Transverse colon (tissue), 4 donors: ENCODE measurements around the gene TBX21. TPM values are rescaled to one million over a fixed set of nuclear protein-coding genes. Genes with fewer than 3 reads are reported as not detected.

Experiments used
- DNase-seq: peaks from one replicate; pipeline ENCODE4 v3.0.0-alpha.2; 2019
- H3K27ac ChIP-seq, 4 donors: fragments of 200-600 bp; sonication (generic); 2 replicates each; pipeline ENCODE4 v1.5.1; 2016 to 2018; ENCODE audit warnings: inconsistent platforms in 4 of 4
- H3K27me3 ChIP-seq: fragments of 200-600 bp; sonication (generic); 2 replicates; pipeline ENCODE4 v1.5.1; 2017; ENCODE audit warnings: inconsistent platforms
- H3K36me3 ChIP-seq, 4 donors: fragments of 200-600 bp; sonication (generic); 2 replicates each; pipeline ENCODE4 v1.5.1; 2017 to 2019; ENCODE audit warnings: inconsistent platforms in 4 of 4
- H3K4me1 ChIP-seq, 4 donors: fragments of 200-600 bp; sonication (generic); 2 replicates each; pipeline ENCODE4 v1.5.1; 2017 to 2020; ENCODE audit warnings: inconsistent platforms in 4 of 4
- H3K4me3 ChIP-seq, 4 donors: fragments of 200-600 bp; sonication (generic); 1 replicate in 1 of 4; 2 replicates in 3 of 4; pipeline versions ENCODE4 v1.5.1 to v1.6.1; 2017 to 2019; ENCODE audit warnings: inconsistent platforms in 4 of 4
- H3K9me3 ChIP-seq, 2 donors: fragments of 200-600 bp; sonication (generic); 2 replicates each; pipeline ENCODE4 v1.5.1; 2017 to 2019; ENCODE audit warnings: inconsistent platforms in 2 of 2
- CTCF ChIP-seq, 5 experiments: fragments of 200-600 bp in 3 of 5; fragments of 450-650 bp in 2 of 5; sonication (generic) in 3 of 5; IDR thresholded peaks; 1 replicate in 2 of 5; 2 replicates in 3 of 5; pipeline ENCODE4 v1.5.1; 2016 to 2017; ENCODE audit warnings: antibody characterized with exemption in 5 of 5, inconsistent platforms in 3 of 5, mild to moderate bottlenecking in 2 of 5, moderate library complexity in 1 of 5
- EP300 ChIP-seq: sonication (generic); formaldehyde crosslinking; IDR thresholded peaks from one replicate; pipeline ENCODE4 v1.6.1; 2017; ENCODE audit warnings: antibody characterized with exemption, low read depth
- POLR2A ChIP-seq: fragments of 450-650 bp; IDR thresholded peaks from one replicate; pipeline ENCODE4 v1.6.1; 2016; ENCODE audit warnings: antibody characterized with exemption, mild to moderate bottlenecking, moderate library complexity
- POLR2AphosphoS5 ChIP-seq, 3 donors: sonication (generic); formaldehyde crosslinking; IDR thresholded peaks; one replicate each; pipeline ENCODE4 v1.6.1; 2016; ENCODE audit warnings: antibody characterized with exemption in 3 of 3
- WGBS, 2 donors: methylation state at CpG; one replicate each; pipeline ENCODE4 v1.1.5; 2018; ENCODE audit warnings: low coverage in 1 of 2; 5-methylcytosine and 5-hydroxymethylcytosine counted together
- in situ Hi-C, 4 donors: fragments of 200-750 bp; cut with MboI; loops; one replicate each; pipeline versions ENCODE4 v1.15.0 to v1.15.1; 2017; ENCODE audit warnings: low sequenced_read_pairs in 3 of 4, low pct_ligation_motif_present in 1 of 4, low pct_unique_long_range_greater_than_20kb in 1 of 4
- intact Hi-C: fragments of 100-400 bp; cut with DNase I; formaldehyde crosslinking; loops from one replicate; pipeline ENCODE4 v1.15.1; 2023; ENCODE audit warnings: low total_unique reads
- total RNA-seq, 4 donors: library from RNA; depleted of rRNA; stranded (reverse); fragments of >200 nt; gene quantifications; one replicate each; pipeline ENCODE4 v1.1.0, GENCODE V29; 2016

The TBX21 gene
- total RNA-seq, 4 donors from 2014 or later = 0.27 to 18.3 (median 4.9) TPM; not detected in 1

- 51% methylated on average over 15 of the region's 15 CpGs; no CpG with 5 or more reads in 1 of the 2 donors for WGBS, 2 donors
- intact Hi-C loops = no loop called here
- H3K36me3 ChIP-seq = no peaks in the 10 kb centered on the region
- in situ Hi-C loops = no loop called here
- no peak for TF ChIP-seq POLR2A
- no peak for TF ChIP-seq POLR2AphosphoS5 (IDR thresholded peaks at IDR 0.05)
- no peak for TF ChIP-seq CTCF (IDR thresholded peaks at IDR 0.05)
- no peak for TF ChIP-seq EP300
- no peaks in the 10 kb centered on the region for H3K9me3 ChIP-seq
- H3K4me3 ChIP-seq = no peak overlapping the region
- no peak overlapping the region for H3K27ac ChIP-seq
- H3K27me3 ChIP-seq = peaks cover 23% of the 10 kb centered on the region
- DNase-seq = no peak
- H3K4me1 ChIP-seq = peaks cover 0 to 2% (median under 1%) of the 10 kb centered on the region in 4 donors
Measured at GRCh38 chr17:47713980-47714700, 18.9 kb upstream of the TBX21 start.

- Histone ChIP-seq H3K27me3 (peaks cover 30% of the 10 kb centered on the region), H3K27ac (no peak overlapping the region), H3K4me3 (no peak overlapping the region), H3K36me3 (no peaks in the 10 kb centered on the region), H3K9me3 (no peaks in the 10 kb centered on the region), H3K4me1 (no peaks in the 10 kb centered on the region)
- in situ Hi-C loops = no loop called here
- TF ChIP-seq POLR2A (no peak), CTCF (IDR thresholded peaks at IDR 0.05) (no peak), POLR2AphosphoS5 (IDR thresholded peaks at IDR 0.05) (no peak), EP300 (no peak)
- 56% methylated on average over 6 of the region's 6 CpGs; no CpG with 5 or more reads in 1 of the 2 donors for WGBS, 2 donors
- peak; percentile 48 for DNase-seq
- intact Hi-C loops = no loop called here
Measured at GRCh38 chr17:47714773-47715396, 18.2 kb upstream of the TBX21 start.

- TF ChIP-seq EP300 = no peak
- no peak for TF ChIP-seq POLR2A
- no peak for TF ChIP-seq POLR2AphosphoS5 (IDR thresholded peaks at IDR 0.05)
- no peak for TF ChIP-seq CTCF (IDR thresholded peaks at IDR 0.05)
- intact Hi-C loops = no loop called here
- in situ Hi-C loops = no loop called here
- no peak overlapping the region for H3K4me3 ChIP-seq
- peaks cover 39% of the 10 kb centered on the region for H3K27me3 ChIP-seq
- peaks cover 0 to 4% (median under 1%) of the 10 kb centered on the region in 4 donors for H3K4me1 ChIP-seq
- no peaks in the 10 kb centered on the region for H3K9me3 ChIP-seq
- no peaks in the 10 kb centered on the region for H3K36me3 ChIP-seq
- WGBS, 2 donors = 78% methylated on average over 10 of the region's 10 CpGs; no CpG with 5 or more reads in 1 of the 2 donors
- DNase-seq = no peak
- H3K27ac ChIP-seq = no peak overlapping the region
Measured at GRCh38 chr17:47715669-47716325, 17.2 kb upstream of the TBX21 start.

- Histone ChIP-seq H3K4me1 (peaks cover 0 to 10% (median 3%) of the 10 kb centered on the region in 4 donors), H3K27ac (no peak overlapping the region), H3K4me3 (no peak overlapping the region), H3K9me3 (no peaks in the 10 kb centered on the region), H3K36me3 (no peaks in the 10 kb centered on the region), H3K27me3 (peaks cover 45% of the 10 kb centered on the region)
- TF ChIP-seq EP300 (no peak), CTCF (IDR thresholded peaks at IDR 0.05) (no peak), POLR2A (no peak), POLR2AphosphoS5 (IDR thresholded peaks at IDR 0.05) (no peak)
- in situ Hi-C loops (no loop called here), intact Hi-C loops (no loop called here)
- 75% methylated on average over 3 of the region's 3 CpGs; no CpG with 5 or more reads in 1 of the 2 donors for WGBS, 2 donors
- DNase-seq = no peak
Measured at GRCh38 chr17:47716375-47716774, 16.7 kb upstream of the TBX21 start.
